Brain microvascular endothelial cell (primary cell): ENCODE data around the gene CAPN12.

Experiments used
- DNase-seq: peaks from one replicate; pipeline ENCODE4 v3.0.0-alpha.2; 2020
- H3K27ac ChIP-seq: fragments of 250-450 bp; sonication (Bioruptor Pico); 2 replicates; pipeline ENCODE4 v1.5.1; 2020; ENCODE audit warnings: mild to moderate bottlenecking, moderate library complexity
- H3K27me3 ChIP-seq: fragments of 250-450 bp; sonication (Bioruptor Pico); replicated peaks from 2 replicates; pipeline ENCODE4 v1.5.1; 2020; ENCODE audit warnings: mild to moderate bottlenecking
- H3K36me3 ChIP-seq: fragments of 250-450 bp; sonication (Bioruptor Pico); replicated peaks from 2 replicates; pipeline ENCODE4 v1.5.1; 2020; ENCODE audit warnings: mild to moderate bottlenecking
- H3K4me3 ChIP-seq: 2 replicates; pipeline ENCODE4 v1.5.1; 2011; ENCODE audit warnings: low read depth, mild to moderate bottlenecking, control low read depth, low read length, moderate library complexity
- in situ Hi-C: cut with HindIII; loops from 2 replicates; pipeline ENCODE4 v1.10.0; 2017; ENCODE audit warnings: low sequenced_read_pairs, low pct_ligation_motif_present
- TF ChIP-seq, protein P1 (sequence below): IDR thresholded peaks from 2 replicates; pipeline ENCODE4 v1.5.1; 2011; ENCODE audit warnings: low read depth, mild to moderate bottlenecking, moderate library complexity, low read length, control low read depth, inconsistent platforms; ENCODE audit errors: missing control alignments

Gene CAPN12

DNA sequence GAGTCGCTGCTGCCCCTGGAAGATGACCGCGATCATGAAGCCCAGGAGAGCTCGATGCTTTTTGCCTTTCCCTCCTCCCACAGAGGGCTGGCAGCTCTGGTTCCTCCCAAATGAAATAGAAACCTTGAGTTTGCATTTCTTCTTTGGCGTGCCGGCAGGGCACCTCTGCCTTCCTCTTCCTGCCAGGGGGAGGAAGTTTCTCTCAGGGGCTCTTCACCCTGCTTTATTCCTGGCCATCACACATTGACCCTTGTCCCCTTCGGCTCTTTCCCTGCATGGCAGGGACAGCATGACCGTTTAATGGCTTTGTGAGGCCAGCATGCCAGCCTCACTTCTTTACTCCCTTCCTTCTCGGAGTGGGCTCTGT lies 49.0 kb downstream of the CAPN12 start:
- Histone ChIP-seq H3K4me3 (no peak overlapping the region), H3K27ac (no peak overlapping the region), H3K36me3 (peaks cover 27% of the 10 kb centered on the region), H3K27me3 (no peaks in the 10 kb centered on the region)
- DNase-seq, result no peak
- in situ Hi-C loops, result no loop called here
- TF ChIP-seq, protein P1, sequence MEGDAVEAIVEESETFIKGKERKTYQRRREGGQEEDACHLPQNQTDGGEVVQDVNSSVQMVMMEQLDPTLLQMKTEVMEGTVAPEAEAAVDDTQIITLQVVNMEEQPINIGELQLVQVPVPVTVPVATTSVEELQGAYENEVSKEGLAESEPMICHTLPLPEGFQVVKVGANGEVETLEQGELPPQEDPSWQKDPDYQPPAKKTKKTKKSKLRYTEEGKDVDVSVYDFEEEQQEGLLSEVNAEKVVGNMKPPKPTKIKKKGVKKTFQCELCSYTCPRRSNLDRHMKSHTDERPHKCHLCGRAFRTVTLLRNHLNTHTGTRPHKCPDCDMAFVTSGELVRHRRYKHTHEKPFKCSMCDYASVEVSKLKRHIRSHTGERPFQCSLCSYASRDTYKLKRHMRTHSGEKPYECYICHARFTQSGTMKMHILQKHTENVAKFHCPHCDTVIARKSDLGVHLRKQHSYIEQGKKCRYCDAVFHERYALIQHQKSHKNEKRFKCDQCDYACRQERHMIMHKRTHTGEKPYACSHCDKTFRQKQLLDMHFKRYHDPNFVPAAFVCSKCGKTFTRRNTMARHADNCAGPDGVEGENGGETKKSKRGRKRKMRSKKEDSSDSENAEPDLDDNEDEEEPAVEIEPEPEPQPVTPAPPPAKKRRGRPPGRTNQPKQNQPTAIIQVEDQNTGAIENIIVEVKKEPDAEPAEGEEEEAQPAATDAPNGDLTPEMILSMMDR, result no peak

DNA sequence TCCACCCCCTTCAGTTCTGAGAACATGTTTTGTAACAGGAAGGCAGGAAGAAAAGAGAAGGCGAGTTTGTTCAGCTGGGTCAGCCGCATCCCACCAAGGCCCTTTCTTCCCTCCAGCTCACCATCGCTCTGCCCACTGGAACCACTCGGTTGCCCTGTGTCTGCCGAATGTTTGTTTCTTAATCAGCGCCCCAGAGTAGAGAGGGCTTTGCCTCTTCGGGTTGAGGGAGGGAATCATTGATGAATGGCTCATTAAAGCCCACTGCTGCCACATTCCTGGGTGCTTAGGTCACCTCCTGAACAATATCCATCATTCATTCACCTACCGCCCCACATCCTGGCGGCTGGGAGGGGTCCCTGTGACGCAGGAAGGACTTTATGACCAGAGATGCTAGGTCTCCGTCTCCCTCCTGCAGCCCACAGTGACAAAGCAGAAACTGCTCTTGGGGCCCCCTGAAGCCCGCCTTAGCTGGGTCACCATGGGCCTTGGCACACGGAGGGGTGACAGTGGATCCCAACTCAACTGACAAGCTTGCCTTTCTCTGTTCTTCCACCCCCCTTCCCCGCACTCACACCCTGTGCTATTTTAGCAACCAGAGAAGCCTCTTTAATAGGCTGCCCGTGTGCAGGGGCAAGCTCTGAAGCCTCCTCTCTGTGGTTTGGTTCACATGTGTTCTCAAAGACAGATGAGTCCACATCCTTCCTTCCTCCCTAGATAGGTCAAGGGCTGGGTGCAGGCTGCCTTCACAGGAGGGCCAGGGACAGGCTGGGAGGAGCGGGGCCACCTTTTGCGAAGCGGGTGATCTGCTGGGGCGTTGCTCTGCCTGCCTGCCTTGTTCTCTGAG lies 50.7 kb downstream of the CAPN12 start:
- TF ChIP-seq, protein P1, result no peak
- in situ Hi-C loops, result no loop called here
- Histone ChIP-seq H3K4me3 (peak overlapping the region; percentile 6), H3K27me3 (no peaks in the 10 kb centered on the region), H3K36me3 (peaks cover 28% of the 10 kb centered on the region), H3K27ac (peak overlapping the region; percentile 97)
- DNase-seq, result peak; percentile 83

DNA sequence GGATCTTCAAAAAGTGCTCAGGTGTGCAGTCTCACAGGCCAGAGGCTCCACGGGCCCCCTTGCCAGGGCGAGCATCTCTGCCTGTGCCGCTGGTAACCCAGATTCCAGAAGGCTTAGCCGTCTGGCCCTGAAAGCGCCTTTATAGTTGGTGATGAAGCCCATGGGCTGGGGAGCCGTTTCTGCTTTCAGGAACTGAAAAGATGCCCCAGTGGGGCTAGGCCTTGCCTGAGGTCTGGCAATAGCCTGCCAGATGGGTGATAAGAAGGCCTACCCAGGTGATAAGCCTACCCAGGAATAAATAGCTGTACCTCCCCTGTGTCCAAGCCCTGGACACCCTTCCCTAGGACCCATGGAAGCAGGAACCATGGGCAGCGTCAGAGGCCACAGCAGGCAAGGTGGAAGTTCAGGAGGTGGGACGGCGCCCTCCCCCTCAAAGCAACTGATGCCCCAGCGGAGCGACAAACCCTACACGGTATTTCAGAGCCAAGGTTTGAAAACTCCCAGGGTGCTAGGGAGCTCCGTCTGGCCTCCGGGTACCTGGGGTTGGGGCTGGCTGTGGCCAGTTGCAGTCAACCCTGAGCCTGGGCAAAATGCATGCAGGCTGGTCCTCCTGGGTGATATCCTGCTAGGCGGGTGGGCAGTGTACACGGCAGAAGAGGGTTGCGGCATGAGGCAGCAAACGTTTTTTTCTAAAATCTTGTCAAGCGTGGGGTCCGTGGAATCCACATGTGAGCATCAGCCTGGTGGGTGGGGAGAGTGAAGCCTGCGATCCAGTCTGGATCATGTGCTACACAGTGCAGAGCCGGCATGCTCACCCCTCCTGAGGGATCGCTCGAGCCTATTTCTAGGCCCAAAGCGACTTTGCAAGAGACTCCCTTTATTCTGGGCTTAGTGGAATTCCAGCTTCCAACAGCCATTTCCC lies 51.6 kb downstream of the CAPN12 start:
- TF ChIP-seq, protein P1, result no peak
- in situ Hi-C loops, result no loop called here

DNA sequence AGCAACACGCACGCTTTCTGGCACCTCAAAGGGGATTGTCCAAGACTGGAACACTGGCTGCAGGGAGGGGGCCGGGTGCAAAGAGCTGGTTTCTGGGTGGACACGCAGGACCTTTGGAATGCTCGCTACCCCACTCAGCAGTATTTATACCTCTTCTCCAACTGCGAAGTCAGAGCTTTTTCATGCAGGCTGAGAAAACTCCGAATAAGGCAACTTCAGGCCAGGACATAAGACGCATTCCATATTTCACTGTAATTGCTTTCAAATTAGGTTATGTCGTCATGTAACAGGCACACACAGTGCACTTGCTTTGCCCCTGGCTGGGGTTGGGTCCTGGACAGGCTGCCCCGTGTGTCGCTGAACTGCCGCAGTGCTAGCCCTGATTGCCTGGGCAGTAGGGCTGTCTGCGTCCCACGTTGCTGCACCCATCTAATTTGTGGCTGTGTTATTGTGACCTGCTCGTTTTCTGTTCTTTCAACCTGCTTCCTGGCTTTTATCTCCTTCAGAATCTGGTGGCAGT lies 52.3 kb downstream of the CAPN12 start:
- TF ChIP-seq, protein P1, result no peak
- Histone ChIP-seq H3K27ac (peak overlapping the region; percentile 97), H3K36me3 (peaks cover 23% of the 10 kb centered on the region), H3K27me3 (no peaks in the 10 kb centered on the region), H3K4me3 (no peak overlapping the region)
- DNase-seq, result peak; percentile 97
- in situ Hi-C loops, result no loop called here

More for the DNA sequence above, 51.6 kb downstream of the CAPN12 start:
- H3K27ac ChIP-seq, result peak overlapping the region; percentile 97
- H3K36me3 ChIP-seq, result peaks cover 28% of the 10 kb centered on the region
- DNase-seq, result no peak
- no peak overlapping the region for H3K4me3 ChIP-seq
- H3K27me3 ChIP-seq, result no peaks in the 10 kb centered on the region

DNA sequence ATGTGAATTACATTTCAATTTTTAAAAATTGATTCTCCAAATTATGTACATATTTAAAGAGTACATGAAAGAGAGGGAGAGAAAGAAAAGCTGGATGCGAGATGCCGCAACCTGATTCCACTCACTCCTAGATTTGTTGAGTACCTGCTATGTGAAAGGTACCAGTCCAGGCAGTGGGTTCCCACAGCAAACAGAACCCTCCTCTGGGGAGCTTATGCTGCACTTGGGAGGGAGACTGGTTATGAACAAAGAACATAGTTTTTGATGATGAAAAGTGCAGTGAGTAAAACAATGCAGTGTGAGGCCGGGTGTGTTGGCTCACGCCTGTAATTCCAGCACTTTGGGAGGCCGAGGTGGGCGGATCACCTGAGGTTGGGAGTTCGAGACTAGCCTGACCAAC lies 53.4 kb downstream of the CAPN12 start:
- no peaks in the 10 kb centered on the region for H3K27me3 ChIP-seq
- in situ Hi-C loops, result no loop called here
- DNase-seq, result no peak
- peaks cover 21% of the 10 kb centered on the region for H3K36me3 ChIP-seq
- TF ChIP-seq, protein P1, result no peak
- H3K4me3 ChIP-seq, result no peak overlapping the region
- H3K27ac ChIP-seq, result peak overlapping the region; percentile 97
